ENCODE measurements around the gene GLIS1. TPM values are rescaled to one million over a fixed set of nuclear protein-coding genes. Genes with fewer than 3 reads are reported as not detected.

GLIS1 gene
- total and polyA plus RNA-seq, 2 of the 8 experiments (the other 6 are each of a cell fraction or from before 2014, with no cell fraction given) = 0.15 to 0.22 TPM

GRCh38 chr1:53575141-53575954 is 163.6 kb downstream of the GLIS1 start:
- H4K91ac ChIP-seq (replicated peaks; ENCODE audit: insufficient read length, low read length) = no peak overlapping the region
- no peaks in the 10 kb centered on the region for H3K36me3 ChIP-seq (ENCODE audit: control insufficient read depth in 2 of 4, insufficient read depth in 4 of 4, low read length in 3 of 4)
- H3K27ac ChIP-seq (ENCODE audit: low read depth, low read length) = no peak overlapping the region
- no peak overlapping the region for H3K18ac ChIP-seq (ENCODE audit: extremely low read depth, low read length)
- H4K20me1 ChIP-seq (replicated peaks in 1 of 2; ENCODE audit: control insufficient read depth in 1 of 2, insufficient read depth in 2 of 2, low read length in 2 of 2) = peaks cover 0 to 2% of the 10 kb centered on the region in 2 experiments
- no peak overlapping the region for H4K5ac ChIP-seq (ENCODE audit: insufficient read length, low read depth, low read length)
- H3K79me1 ChIP-seq (ENCODE audit: low read depth, low read length) = no peaks in the 10 kb centered on the region
- no peak overlapping the region for H3K23ac ChIP-seq (ENCODE audit: insufficient read length)
- no peaks in the 10 kb centered on the region for H3K9me3 ChIP-seq (ENCODE audit: insufficient read depth in 2 of 2, low read depth in 1 of 2, low read length in 1 of 2)
- no peaks in the 10 kb centered on the region for H3K23me2 ChIP-seq (ENCODE audit: low read depth, low read length)
- H3K9ac ChIP-seq (replicated peaks in 1 of 4; ENCODE audit: extremely low read depth in 1 of 4, low read depth in 3 of 4, low read length in 3 of 4) = no peak overlapping the region
- H3K4me3 ChIP-seq (ENCODE audit: extremely low read depth in 1 of 4, insufficient read depth in 2 of 4, low read depth in 3 of 4, low read length in 4 of 4) = no peak overlapping the region
- 83% methylated on average over 13 of the region's 14 CpGs; no CpG with 5 or more reads in 1 of the 2 experiments for WGBS, 2 experiments (ENCODE audit: extremely low coverage in 1 of 2, insufficient coverage in 1 of 2, insufficient read length in 1 of 2, insufficient replicate concordance in 2 of 2, low coverage in 1 of 2, low lambda C conversion rate in 2 of 2, missing lambda C conversion rate in 1 of 2)
- H3K4me2 ChIP-seq (ENCODE audit: insufficient read depth in 1 of 2, low read depth in 2 of 2, low read length in 2 of 2) = no peak overlapping the region
- no peak overlapping the region for H3K56ac ChIP-seq (replicated peaks; ENCODE audit: insufficient read length, low read depth, low read length)
- H3K4me1 ChIP-seq (replicated peaks in 1 of 4; ENCODE audit: control insufficient read depth in 3 of 4, insufficient read depth in 4 of 4, low read length in 3 of 4) = peaks cover 0 to 12% (median 6%) of the 10 kb centered on the region in 4 experiments; a peak in 5 of 7 replicates
- no peak overlapping the region for H3K14ac ChIP-seq (ENCODE audit: insufficient read length)
- no peak overlapping the region for H2BK20ac ChIP-seq (ENCODE audit: low read length)
- H2AK5ac ChIP-seq (ENCODE audit: low read depth, low read length) = no peak overlapping the region
- no peaks in the 10 kb centered on the region for H3K79me2 ChIP-seq (ENCODE audit: control insufficient read depth in 1 of 2, insufficient read depth in 2 of 2, low read length in 2 of 2)
- no peak overlapping the region for H2AFZ ChIP-seq (ENCODE audit: low read length)
- no peak overlapping the region for H2BK15ac ChIP-seq (ENCODE audit: low read length)
- no peak overlapping the region for H2BK5ac ChIP-seq (ENCODE audit: low read depth, low read length)
- H2BK120ac ChIP-seq (replicated peaks; ENCODE audit: low read depth, low read length) = no peak overlapping the region
- peak overlapping the region; percentile 6; the same call in 1 of the 2 replicates for H2BK12ac ChIP-seq (ENCODE audit: low read depth, low read length)
- ChIA-PET CTCF (ENCODE audit: partially characterized antibody) (interaction anchor here (1.2 to 13.2 kb wide), 7 partner anchors 7 to 91 kb away, joined by 3 to 175 read pairs (median 5); no protein-coding TSS in a partner anchor), POLR2A (ENCODE audit: partially characterized antibody) (no interaction called here)
- no peaks in the 10 kb centered on the region for H3K27me3 ChIP-seq (replicated peaks in 1 of 4; ENCODE audit: control insufficient read depth in 3 of 4, extremely low read depth in 1 of 4, insufficient read depth in 3 of 4, low read length in 3 of 4)
- no peak overlapping the region for H3K4ac ChIP-seq (replicated peaks; ENCODE audit: insufficient read length, low read depth, low read length)
- no peak for DNase-seq (ENCODE audit: low read depth in 1 of 2, low spot score in 2 of 2)
- no peak for FAIRE-seq
- no peak overlapping the region for H4K8ac ChIP-seq (ENCODE audit: extremely low read depth, insufficient read depth, low read length)
- TF ChIP-seq SUZ12 (IDR thresholded peaks at IDR 0.05; ENCODE audit: low read length) (no peak), BRCA1 (IDR thresholded peaks at IDR 0.05; ENCODE audit: low read depth, low read length) (no peak), ATF2 (IDR thresholded peaks at IDR 0.05; ENCODE audit: low read length) (no peak), RNF2 (IDR thresholded peaks at IDR 0.05; ENCODE audit: borderline replicate concordance, low read depth, low read length, missing control alignments, poor library complexity, severe bottlenecking) (no peak), CHD2 (IDR thresholded peaks at IDR 0.05; ENCODE audit: low read length) (no peak), ZNF274 (IDR thresholded peaks at IDR 0.05; ENCODE audit: borderline replicate concordance, extremely low read depth, low read length) (no peak)
- TF ChIP-seq, protein P1, sequence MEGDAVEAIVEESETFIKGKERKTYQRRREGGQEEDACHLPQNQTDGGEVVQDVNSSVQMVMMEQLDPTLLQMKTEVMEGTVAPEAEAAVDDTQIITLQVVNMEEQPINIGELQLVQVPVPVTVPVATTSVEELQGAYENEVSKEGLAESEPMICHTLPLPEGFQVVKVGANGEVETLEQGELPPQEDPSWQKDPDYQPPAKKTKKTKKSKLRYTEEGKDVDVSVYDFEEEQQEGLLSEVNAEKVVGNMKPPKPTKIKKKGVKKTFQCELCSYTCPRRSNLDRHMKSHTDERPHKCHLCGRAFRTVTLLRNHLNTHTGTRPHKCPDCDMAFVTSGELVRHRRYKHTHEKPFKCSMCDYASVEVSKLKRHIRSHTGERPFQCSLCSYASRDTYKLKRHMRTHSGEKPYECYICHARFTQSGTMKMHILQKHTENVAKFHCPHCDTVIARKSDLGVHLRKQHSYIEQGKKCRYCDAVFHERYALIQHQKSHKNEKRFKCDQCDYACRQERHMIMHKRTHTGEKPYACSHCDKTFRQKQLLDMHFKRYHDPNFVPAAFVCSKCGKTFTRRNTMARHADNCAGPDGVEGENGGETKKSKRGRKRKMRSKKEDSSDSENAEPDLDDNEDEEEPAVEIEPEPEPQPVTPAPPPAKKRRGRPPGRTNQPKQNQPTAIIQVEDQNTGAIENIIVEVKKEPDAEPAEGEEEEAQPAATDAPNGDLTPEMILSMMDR (IDR thresholded peaks at IDR 0.05; ENCODE audit: control extremely low read depth in 1 of 3, insufficient read depth in 1 of 3, low read depth in 1 of 3, low read length in 3 of 3) = no peak

Data from H1 (cell line).